ENCODE data around the gene TACO1.

The TACO1 gene

GRCh38 chr17:63653050-63653449 lies 52.4 kb downstream of the TACO1 start:
- no peak overlapping the region for H3K4me3 ChIP-seq (replicated peaks in 1 of 2; ENCODE audit: low read depth in 2 of 2, low read length in 2 of 2)
- TF ChIP-seq, protein P1, sequence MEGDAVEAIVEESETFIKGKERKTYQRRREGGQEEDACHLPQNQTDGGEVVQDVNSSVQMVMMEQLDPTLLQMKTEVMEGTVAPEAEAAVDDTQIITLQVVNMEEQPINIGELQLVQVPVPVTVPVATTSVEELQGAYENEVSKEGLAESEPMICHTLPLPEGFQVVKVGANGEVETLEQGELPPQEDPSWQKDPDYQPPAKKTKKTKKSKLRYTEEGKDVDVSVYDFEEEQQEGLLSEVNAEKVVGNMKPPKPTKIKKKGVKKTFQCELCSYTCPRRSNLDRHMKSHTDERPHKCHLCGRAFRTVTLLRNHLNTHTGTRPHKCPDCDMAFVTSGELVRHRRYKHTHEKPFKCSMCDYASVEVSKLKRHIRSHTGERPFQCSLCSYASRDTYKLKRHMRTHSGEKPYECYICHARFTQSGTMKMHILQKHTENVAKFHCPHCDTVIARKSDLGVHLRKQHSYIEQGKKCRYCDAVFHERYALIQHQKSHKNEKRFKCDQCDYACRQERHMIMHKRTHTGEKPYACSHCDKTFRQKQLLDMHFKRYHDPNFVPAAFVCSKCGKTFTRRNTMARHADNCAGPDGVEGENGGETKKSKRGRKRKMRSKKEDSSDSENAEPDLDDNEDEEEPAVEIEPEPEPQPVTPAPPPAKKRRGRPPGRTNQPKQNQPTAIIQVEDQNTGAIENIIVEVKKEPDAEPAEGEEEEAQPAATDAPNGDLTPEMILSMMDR (IDR thresholded peaks at IDR 0.05; ENCODE audit: low read depth, low read length), result no peak
- DNase-seq (ENCODE audit: low read depth in 2 of 2), result no peak

DNA sequence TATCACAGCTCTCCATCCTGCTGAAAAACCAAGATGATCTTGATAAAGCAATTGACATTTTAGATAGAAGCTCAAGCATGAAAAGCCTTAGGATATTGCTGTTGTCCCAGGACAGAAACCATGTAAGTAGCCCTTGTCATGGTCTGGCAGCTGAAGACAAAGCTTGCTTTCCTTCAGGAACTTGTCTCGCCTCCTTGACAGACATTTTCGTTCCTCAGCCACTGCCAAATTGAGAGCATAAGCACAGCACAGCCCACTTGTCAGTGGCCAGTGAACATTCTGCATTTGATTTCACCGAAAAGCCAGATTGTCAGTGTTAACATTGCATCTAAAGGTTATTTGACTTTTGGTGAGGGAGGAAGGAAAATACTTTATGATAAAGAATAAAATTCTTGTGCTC lies 57.1 kb downstream of the TACO1 start:
- H3K4me3 ChIP-seq (replicated peaks in 1 of 2; ENCODE audit: low read depth in 2 of 2, low read length in 2 of 2), result no peak overlapping the region
- TF ChIP-seq, protein P1 (IDR thresholded peaks at IDR 0.05; ENCODE audit: low read depth, low read length), result no peak
- no peak for DNase-seq (ENCODE audit: low read depth in 2 of 2)

Measured in cardiac fibroblast (primary cell).